GOT3 (cell line): ENCODE measurements around the gene ANKRD42.
"Not testable (repeated sequence)": the region's sequence is repeated elsewhere in the genome, so short reads cannot be mapped to it uniquely, and the experiment has no call there.

Source experiments
- DNase-seq: peaks from one replicate; lab custom pipeline; 2025; ENCODE audit warnings: mixed read lengths; lab: John Stamatoyannopoulos, UW

ANKRD42 gene

GRCh38 chr11:83172551-83172950, 21.0 kb upstream of the ANKRD42 start:
- no peak for DNase-seq

DNA sequence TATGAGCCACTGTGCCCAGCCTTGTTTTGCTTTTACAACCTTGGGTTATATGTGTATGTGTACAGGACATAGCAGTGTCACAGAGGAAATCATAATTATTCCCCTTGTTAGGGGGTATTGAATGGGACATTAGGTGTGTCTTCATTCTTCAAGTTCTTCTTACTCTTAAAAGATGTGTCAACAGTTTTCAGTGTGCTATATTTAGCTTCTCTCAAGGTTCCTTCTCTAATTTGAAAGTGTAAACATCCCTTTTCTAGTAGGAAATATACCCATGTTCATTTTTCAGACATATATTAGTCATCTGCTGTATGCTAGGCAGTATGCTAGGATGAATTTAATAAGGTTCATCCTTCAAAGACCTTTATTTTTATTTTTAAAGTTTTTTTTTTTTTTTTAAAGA, 19.5 kb upstream of the ANKRD42 start:
- DNase-seq: no peak

DNA sequence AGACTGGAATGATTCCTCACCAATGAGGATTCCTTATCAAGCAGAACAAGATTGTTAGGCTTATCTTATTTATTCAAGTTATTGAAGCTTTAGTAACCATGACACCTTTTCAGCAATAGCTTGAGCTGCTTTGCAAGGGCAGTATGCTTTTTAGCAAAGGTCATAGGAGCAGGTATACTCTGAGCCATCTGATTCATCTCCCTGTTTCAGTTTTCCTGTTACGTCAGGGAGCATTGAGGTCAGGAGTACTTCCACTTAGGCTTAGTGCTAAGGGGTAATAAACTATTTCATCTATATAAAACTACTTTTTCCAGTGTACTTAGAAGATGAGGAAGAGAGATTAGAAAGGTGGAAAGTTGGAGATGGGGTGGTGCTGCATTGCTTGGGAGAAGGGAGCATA, 17.7 kb upstream of the ANKRD42 start:
- DNase-seq: no peak

DNA sequence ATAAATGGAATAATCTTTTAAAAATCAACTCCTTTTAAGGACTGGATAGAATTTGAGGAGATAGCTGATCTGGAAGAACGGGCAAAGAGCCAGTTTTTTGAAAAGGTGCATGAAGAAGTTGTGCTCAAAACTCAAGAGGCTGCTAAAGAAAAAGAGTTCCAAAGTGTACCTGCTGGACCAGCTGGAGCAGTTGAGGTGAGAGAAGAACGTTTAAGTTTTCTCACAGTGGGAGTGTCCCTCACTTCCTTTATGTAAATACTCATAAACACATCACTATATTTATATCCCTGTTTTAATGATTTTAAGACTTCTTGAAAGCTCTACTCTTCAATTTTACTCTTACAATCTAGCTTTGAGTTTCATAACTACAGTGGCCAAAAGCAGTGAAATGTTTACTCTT, 11.7 kb upstream of the ANKRD42 start:
- DNase-seq: no peak

DNA sequence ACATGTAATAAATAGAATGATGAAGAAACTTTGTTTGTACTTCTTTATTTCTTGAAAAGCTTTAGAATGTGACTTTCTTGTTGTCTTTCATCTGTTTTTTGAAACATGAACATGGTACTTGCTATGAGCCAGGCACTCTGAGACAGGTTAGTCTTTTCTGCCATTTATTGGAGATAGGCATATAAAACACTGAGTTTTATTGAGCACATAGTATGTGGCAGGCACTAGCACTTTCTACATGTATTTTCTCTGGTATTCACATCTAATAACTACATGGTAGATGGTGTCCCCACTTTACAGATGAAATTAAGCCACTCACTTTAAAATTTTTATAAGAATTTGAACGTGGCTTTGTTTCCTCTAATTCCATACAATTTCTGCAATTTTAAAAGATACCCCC, 7.7 kb upstream of the ANKRD42 start:
- no peak for DNase-seq

- DNase-seq: no peak
Observed at GRCh38 chr11:83187465-83187864, 6.0 kb upstream of the ANKRD42 start.

DNA sequence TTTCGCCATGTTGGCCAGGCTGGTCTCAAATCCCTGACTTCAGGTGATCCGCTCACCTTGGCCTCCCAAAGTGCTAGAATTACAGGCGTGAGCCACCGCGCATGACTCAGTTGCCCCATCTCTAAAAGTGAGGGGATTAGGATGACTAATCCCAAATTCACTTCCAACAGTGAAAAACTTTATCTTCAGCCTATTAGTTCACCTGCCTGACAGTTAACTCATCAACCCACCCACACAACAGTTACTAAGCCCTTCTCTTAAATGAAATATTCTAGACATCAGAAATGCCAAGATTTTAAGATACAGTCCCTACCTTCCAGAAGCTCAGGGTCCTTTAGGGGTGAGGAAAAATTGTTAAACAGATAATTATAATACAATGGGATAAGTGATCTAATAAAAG, 2.0 kb upstream of the ANKRD42 start:
- DNase-seq: no peak

GRCh38 chr11:83191986-83192385, 1.5 kb upstream of the ANKRD42 start:
- no peak for DNase-seq

- DNase-seq: no peak
Observed at GRCh38 chr11:83192606-83193245, 786 bp upstream of the ANKRD42 start.

DNA sequence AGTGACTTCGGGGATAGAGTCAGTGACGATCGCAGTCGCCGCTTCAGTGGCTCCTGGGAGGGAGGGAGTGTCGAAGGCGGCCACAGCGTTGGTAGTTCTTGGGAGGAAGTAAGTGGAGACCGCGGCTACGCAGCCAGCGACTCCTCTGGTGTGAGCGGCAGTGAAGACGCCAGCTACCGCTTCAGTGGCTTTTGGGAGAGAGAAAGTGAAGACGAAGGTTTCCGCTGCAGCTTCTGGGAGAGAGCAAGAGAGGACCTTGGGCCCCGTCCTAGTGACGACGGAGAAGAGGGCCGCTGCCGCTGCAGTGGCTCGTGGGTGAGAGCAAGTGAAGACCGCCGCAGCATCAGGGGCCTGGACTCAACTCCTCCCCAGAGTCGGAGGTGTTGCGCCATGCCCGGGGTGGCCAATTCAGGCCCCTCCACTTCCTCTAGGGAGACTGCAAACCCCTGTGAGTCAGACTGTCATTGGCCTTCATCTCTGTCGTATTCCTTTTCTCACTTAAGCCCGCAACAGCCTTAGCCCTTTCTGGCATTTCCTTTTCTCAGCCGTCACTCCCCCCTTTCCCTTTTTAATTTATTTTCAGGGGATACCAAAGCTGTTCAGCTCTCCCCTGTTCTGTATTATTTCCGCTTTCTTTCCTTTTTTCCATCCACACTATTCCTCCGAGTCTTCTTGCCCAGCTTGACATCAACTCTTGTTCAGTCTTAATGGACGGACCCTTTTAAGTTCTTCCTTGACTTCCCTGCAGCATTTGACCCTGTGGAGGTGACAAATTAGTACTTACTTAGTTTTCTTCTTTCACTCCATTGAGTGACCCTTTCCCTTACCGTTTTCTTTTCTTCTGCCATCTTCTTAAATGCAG, 1.0 kb downstream of the ANKRD42 start:
- peak; percentile 18 for DNase-seq

DNA sequence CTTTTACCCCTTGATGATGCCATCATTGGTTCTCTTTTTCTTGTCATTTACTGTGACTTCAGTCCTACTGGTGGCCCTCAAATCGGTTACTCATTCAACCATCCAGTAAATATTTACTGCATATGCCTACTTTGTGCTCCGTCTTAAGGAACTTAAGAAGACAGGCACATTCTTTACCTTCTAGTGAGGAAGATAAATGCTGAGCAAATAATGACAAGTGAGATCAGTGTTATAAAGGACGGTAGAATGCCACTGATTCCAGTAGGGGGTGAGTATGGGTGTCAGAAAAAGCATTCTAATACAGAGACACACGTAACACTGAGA, 1.6 kb downstream of the ANKRD42 start:
- no peak for DNase-seq

DNA sequence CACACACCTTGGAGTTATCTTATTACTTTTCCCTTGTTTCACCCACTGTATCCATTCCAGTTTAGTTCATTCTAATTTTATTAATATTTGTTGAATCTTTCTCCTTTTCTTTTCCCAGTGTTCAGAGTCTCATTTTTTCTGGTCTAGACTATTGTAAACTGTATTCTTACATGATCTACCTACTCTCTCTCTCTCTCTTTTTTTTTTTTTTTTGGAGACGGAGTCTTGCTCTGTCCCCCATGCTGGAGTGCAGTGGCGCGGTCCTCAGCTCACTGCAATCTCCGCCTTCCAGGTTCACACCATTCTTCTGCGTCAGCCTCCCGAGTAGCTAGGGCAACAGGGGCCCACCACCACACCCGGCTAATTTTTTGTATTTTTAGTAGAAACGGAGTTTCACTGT, 2.1 kb downstream of the ANKRD42 start:
- no peak for DNase-seq

DNA sequence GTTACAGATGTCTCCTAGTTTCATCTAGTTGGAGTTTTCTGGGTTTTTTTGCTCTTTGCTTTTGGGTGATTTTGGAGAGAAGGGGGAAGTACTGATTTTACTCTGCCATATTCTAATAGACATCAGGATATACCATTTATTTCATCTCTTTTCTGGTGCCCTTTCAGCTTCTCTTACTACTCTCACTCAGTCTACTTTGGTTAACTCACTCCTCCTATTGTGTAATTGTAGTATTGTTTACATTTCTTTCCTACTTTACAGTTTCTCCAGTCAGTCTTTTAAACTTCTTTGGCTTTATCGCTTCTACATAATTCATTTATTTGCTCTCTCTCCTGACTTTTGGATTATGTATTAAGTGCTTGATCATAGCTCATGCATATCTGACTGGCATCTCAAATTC, 6.5 kb downstream of the ANKRD42 start:
- no peak for DNase-seq

GRCh38 chr11:83205608-83206185, 12.2 kb downstream of the ANKRD42 start:
- DNase-seq: no peak

GRCh38 chr11:83206221-83206620, 12.7 kb downstream of the ANKRD42 start:
- DNase-seq: no peak

DNA sequence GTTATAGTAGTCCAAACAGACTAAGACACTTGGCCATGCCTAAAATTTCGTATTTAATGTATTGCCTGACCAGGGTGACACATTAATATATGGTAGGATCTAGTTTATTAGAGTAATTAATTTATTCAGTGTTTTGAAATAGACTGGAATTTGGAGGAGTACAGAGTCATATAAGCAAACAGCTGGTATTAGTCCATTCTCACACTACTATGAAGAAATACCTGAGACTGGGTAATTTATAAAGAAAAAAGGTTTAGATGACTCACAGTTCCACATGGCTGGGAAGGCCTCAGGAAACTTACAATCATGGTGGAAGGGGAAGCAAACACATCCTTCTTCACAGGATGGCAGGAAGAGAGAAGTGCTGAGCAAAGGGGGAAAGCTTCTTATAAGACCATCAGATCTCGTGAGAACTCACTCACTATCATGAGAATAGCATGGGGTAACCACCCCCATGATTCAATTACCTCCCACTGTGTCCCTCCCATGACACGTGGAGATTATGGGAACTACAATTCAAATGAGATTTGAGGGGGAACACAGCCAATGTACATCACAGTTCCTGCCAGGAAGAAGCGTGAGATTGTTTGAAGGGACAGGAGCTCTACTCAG, 13.4 kb downstream of the ANKRD42 start:
- DNase-seq: not testable (repeated sequence)

DNA sequence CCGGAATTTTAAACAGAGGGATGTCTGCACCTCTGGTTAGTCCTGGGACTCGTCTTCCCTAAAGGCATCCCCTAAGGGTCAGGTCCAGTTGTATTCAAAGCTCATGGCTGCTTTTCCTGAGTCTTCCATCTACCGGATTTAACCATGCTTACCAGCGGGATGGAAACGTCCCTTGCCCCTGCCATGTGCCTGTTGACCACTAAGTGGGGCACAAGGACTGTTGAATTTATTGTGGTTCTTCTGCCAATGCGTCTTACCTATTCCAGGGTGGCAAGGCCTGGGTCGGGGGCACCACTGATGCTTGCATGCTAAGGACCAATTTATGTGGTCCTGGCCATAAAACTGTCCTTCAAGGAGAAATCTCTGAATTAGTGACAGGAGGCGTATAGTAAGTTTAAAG, 25.6 kb downstream of the ANKRD42 start:
- no peak for DNase-seq

DNA sequence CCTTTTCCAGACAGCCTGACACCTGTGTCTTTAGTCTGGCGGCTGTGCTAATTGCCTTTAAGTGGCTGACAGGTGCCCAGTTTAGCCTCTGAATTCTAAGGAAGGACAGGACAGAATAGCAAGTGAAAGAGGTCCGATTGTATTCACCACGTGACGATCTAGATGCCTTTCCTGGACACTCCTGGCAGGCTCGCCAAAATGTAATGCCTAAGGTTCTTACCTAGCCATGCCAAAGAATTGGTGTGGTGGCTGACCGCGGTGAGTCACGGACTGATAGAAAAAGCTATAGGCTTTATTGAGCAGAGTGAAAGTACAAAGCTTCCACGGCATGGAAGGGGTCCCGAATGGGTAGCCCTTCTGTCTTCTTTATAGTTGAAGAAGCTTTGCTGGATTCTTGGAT, 26.7 kb downstream of the ANKRD42 start:
- DNase-seq: no peak

DNA sequence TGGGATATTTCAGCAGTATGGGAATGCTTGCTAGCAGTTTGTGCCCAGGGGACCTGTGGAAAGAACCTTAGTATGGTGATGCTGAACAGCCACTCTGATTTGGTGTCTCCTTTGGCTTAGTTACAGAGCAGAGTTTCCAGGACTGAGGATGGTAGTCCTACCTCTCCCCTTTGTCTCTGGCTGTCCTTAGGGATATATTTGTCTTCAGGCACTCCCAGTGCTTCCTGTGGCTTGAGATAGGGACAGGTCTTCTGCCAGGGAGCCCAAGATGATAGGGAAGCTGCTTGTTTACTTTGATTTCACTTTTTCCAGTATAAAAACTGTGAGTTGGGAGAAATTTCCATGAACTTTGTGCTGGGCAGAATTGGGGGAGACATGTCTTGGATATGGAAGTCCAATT, 28.2 kb downstream of the ANKRD42 start:
- DNase-seq: no peak

DNA sequence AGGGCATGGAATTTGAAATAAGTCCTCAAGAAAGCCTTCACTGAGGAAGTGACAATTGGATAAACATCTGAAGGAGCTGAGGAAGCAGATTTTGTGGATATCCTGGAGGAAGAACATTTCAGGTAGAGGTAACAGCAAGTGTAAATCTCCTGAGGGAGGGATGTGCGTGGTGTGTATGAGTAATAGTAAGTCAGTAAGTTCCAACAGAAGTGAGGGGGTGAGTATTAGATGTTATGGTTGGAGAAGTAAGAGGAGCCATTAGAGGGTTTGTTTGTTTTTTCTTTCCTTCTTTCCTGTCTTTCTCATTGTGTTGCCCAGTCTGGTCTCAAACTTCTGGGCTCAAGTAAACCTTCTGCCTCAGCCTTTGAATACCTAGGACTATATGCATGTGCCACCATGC, 29.0 kb downstream of the ANKRD42 start:
- DNase-seq: no peak

DNA sequence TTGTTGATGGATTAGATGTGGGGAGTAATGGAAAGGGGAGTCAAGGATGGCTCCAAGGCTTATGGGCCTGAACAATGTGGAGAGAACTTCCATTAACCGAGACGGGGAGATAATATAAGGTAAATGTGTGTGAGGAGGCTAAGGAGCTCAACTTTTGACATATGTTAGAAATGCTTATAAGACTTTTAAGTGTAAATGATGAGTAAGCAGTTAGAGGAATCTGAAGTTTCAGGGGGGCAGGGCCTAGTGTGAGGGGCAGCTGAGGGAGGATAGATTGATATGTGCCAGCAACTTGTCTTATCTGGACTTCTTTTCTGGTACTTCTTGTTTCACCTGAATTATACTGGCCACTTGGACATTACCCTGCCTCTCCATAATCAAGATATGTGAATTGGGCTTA, 29.9 kb downstream of the ANKRD42 start:
- no peak for DNase-seq

DNA sequence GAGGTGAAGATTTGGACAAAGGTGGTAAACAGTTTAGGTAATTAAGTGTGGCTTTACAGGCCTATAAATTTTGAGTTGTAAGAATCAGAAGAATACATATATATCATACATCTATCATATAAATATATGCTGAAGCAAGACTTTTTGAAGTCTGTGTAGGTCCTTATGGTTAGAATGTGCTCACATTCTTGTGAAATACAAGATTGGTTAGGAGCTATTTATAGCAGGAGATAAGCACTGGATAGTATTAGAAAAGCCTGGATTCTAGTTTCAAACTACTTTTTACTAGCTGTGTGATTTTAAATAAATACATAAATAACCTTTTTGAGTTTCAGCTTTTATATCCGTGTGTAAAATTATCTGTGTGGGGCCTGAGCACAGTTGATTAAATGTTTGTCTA, 42.3 kb downstream of the ANKRD42 start:
- DNase-seq: no peak

DNA sequence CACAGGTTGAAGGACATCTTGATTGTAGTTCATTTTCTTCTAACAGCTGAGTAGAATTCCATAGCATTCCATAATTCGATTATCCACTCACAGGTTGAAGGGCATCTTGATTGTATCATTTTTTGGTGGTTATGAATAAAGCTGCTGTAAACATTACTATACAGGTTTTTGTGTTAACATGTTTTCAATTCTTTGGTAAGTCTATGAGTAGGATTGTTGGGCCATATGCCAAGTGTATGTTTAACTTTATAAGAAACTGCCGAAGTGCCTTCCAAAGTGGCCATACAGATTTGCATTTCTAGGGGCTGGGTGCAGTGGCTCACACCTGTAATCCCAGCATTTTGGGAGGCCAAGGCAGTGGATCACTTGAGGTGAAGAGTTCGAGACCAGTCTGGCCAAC, 44.6 kb downstream of the ANKRD42 start:
- DNase-seq: no peak
